ENCODE data around the gene KIF20B. TPM values are rescaled to one million over a fixed set of nuclear protein-coding genes. Genes with fewer than 3 reads are reported as not detected.

The KIF20B gene
- 10 to 100 TPM; 15.1 to 41.5 (median 36.8) TPM for total RNA-seq (2021; fragmentation: NEBNext Ultra II Directional; extraction: Animal tissue kit (Norgen Biotek cat#: 25700))
- long read RNA-seq, partial matches to known transcripts = 21 of 23 reads
- long read RNA-seq, other reads (novel, unspliced or antisense) = 2 of 23 reads

- H3K27ac Mint-ChIP-seq = peak within 1 kb of the TSS; percentile 97
- H3K36me3 Mint-ChIP-seq (ENCODE audit: low read depth) = peaks cover 5% of the 10 kb centered on the region; the same call in 1 of the 2 replicates
- H3K9me3 Mint-ChIP-seq = no peaks in the 10 kb centered on the region
- peak; percentile 59; the same call in 1 of the 2 replicates for TF ChIP-seq CTCF (IDR thresholded peaks at IDR 0.05)
- no peaks in the 10 kb centered on the region for H3K27me3 Mint-ChIP-seq (ENCODE audit: insufficient read depth)
- peaks cover 49% of the 10 kb centered on the region for H3K4me1 Mint-ChIP-seq (ENCODE audit: low read depth)
- H3K4me3 Mint-ChIP-seq = peak within 1 kb of the TSS; percentile 99
- peak; percentile 97 for DNase-seq
Observed at GRCh38 chr10:89701242-89702120, at the start of gene KIF20B. Gene KIF20B, plus strand, starts transcription at chr10:89701590. Its CDS starts 3,705 bp downstream, at chr10:89705295.

- peaks cover 6% of the 10 kb centered on the region for H3K27me3 Mint-ChIP-seq (ENCODE audit: insufficient read depth)
- no peak overlapping the region for H3K27ac Mint-ChIP-seq
- H3K9me3 Mint-ChIP-seq = peaks cover 6% of the 10 kb centered on the region; the same call in 1 of the 2 replicates
- TF ChIP-seq CTCF (IDR thresholded peaks at IDR 0.05) = no peak
- H3K36me3 Mint-ChIP-seq (ENCODE audit: low read depth) = no peaks in the 10 kb centered on the region
- no peak for DNase-seq
- peaks cover 10% of the 10 kb centered on the region for H3K4me1 Mint-ChIP-seq (ENCODE audit: low read depth)
- H3K4me3 Mint-ChIP-seq = no peak overlapping the region
Observed at GRCh38 chr10:89651916-89652573, 49.3 kb upstream of the KIF20B start.

- no peak overlapping the region for H3K27ac Mint-ChIP-seq
- H3K4me3 Mint-ChIP-seq = no peak overlapping the region
- no peak for TF ChIP-seq CTCF (IDR thresholded peaks at IDR 0.05)
- peaks cover 6% of the 10 kb centered on the region for H3K27me3 Mint-ChIP-seq (ENCODE audit: insufficient read depth)
- peaks cover 6% of the 10 kb centered on the region; the same call in 1 of the 2 replicates for H3K9me3 Mint-ChIP-seq
- no peak for DNase-seq
- no peaks in the 10 kb centered on the region for H3K36me3 Mint-ChIP-seq (ENCODE audit: low read depth)
- H3K4me1 Mint-ChIP-seq (ENCODE audit: low read depth) = peaks cover 11% of the 10 kb centered on the region
Observed at GRCh38 chr10:89652806-89653370, 48.5 kb upstream of the KIF20B start.

GRCh38 chr10:89653410-89653869, 48.0 kb upstream of the KIF20B start:
- Mint-ChIP-seq H3K4me1 (ENCODE audit: low read depth) (peaks cover 17% of the 10 kb centered on the region), H3K36me3 (ENCODE audit: low read depth) (no peaks in the 10 kb centered on the region), H3K4me3 (no peak overlapping the region)

More at GRCh38 chr10:89653410-89653869, 48.0 kb upstream of the KIF20B start:
- no peak for DNase-seq
- no peak for TF ChIP-seq CTCF (IDR thresholded peaks at IDR 0.05)
- Mint-ChIP-seq H3K9me3 (peaks cover 6% of the 10 kb centered on the region; the same call in 1 of the 2 replicates), H3K27ac (no peak overlapping the region), H3K27me3 (ENCODE audit: insufficient read depth) (peaks cover 6% of the 10 kb centered on the region)
